Measurements from ENCODE around the gene ZNRD2.

ZNRD2 gene

GRCh38 chr11:65611758-65612603, 41.7 kb downstream of the ZNRD2 start:
- no peak for DNase-seq

GRCh38 chr11:65612691-65613090, 42.4 kb downstream of the ZNRD2 start:
- no peak for DNase-seq

GRCh38 chr11:65613091-65613928, 43.0 kb downstream of the ZNRD2 start:
- no peak for DNase-seq

GRCh38 chr11:65615229-65615949, 45.1 kb downstream of the ZNRD2 start, which contains the start of gene PCNX3:
TSS of gene PCNX3 (plus strand) at chr11:65615776. CDS start at chr11:65616312, 536 bp downstream.
- DNase-seq: peak; percentile 100

GRCh38 chr11:65615950-65616574, 45.8 kb downstream of the ZNRD2 start:
- peak; percentile 91 for DNase-seq

- no peak for DNase-seq
Observed at GRCh38 chr11:65616575-65617001, 46.3 kb downstream of the ZNRD2 start.

- DNase-seq: no peak
Observed at GRCh38 chr11:65617136-65617850, 47.0 kb downstream of the ZNRD2 start.

GRCh38 chr11:65617990-65618751, 47.9 kb downstream of the ZNRD2 start:
- no peak for DNase-seq

- no peak for DNase-seq
Observed at GRCh38 chr11:65618763-65619162, 48.5 kb downstream of the ZNRD2 start.

GRCh38 chr11:65619281-65619928, 49.1 kb downstream of the ZNRD2 start:
- DNase-seq: no peak

GRCh38 chr11:65620666-65621065, 50.4 kb downstream of the ZNRD2 start:
- no peak for DNase-seq

- DNase-seq: no peak
Observed at GRCh38 chr11:65621460-65621859, 51.2 kb downstream of the ZNRD2 start.
